Measurements from ENCODE around the gene SGTA.
"Not testable (repeated sequence)": the region's sequence is repeated elsewhere in the genome, so short reads cannot be mapped to it uniquely, and the experiment has no call there.

Gene SGTA

DNA sequence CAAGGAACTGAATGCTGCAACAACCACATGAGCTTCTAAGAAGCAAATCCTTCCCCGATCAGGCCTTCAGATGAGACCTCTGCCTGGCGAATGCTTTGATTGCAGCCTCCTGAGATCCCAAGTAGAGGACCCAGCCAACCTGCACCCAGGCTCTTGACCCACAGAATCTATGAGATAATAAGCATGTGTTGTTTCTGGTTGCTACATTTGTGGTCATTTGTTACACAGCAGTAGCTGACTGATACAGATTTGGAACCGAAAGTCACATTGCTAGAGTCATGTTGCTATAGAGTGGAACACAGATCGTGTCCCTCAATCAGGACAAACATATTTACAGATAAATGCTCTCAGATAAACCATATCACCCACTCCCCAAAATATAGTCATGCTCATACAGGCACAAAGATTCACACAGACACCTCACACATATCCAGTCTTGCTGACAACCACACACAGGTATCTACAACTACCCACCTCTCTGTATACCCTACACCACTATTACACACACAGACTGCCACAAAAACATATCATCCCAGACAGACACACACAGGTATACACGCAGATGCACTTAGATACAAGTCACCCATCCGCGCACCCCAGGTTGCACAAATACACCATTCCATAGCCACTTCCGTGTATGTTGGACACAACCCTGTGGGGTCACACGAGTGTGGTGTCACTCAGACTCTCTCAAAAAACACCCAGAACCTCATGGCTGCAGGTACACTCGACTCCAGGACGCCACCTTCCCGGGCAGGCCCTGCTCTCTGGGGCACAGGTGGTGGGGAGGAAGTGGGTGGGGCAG, 67.4 kb downstream of the SGTA start:
- ChIA-PET CTCF (interaction anchor here (1.0 kb wide), 2 partner anchors 53 to 66 kb away, joined by 3 read pairs; no protein-coding TSS in a partner anchor), POLR2A (interaction anchor here (0.5 kb wide), 1 partner anchor 45 kb away, joined by 7 read pairs; no protein-coding TSS in a partner anchor)
- TF ChIP-seq, protein P1, sequence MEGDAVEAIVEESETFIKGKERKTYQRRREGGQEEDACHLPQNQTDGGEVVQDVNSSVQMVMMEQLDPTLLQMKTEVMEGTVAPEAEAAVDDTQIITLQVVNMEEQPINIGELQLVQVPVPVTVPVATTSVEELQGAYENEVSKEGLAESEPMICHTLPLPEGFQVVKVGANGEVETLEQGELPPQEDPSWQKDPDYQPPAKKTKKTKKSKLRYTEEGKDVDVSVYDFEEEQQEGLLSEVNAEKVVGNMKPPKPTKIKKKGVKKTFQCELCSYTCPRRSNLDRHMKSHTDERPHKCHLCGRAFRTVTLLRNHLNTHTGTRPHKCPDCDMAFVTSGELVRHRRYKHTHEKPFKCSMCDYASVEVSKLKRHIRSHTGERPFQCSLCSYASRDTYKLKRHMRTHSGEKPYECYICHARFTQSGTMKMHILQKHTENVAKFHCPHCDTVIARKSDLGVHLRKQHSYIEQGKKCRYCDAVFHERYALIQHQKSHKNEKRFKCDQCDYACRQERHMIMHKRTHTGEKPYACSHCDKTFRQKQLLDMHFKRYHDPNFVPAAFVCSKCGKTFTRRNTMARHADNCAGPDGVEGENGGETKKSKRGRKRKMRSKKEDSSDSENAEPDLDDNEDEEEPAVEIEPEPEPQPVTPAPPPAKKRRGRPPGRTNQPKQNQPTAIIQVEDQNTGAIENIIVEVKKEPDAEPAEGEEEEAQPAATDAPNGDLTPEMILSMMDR (IDR thresholded peaks at IDR 0.05; ENCODE audit: control extremely low read depth, extremely low read depth, low read depth, missing control alignments): no peak
- DNase-seq (ENCODE audit: extremely low spot score): no peak

DNA sequence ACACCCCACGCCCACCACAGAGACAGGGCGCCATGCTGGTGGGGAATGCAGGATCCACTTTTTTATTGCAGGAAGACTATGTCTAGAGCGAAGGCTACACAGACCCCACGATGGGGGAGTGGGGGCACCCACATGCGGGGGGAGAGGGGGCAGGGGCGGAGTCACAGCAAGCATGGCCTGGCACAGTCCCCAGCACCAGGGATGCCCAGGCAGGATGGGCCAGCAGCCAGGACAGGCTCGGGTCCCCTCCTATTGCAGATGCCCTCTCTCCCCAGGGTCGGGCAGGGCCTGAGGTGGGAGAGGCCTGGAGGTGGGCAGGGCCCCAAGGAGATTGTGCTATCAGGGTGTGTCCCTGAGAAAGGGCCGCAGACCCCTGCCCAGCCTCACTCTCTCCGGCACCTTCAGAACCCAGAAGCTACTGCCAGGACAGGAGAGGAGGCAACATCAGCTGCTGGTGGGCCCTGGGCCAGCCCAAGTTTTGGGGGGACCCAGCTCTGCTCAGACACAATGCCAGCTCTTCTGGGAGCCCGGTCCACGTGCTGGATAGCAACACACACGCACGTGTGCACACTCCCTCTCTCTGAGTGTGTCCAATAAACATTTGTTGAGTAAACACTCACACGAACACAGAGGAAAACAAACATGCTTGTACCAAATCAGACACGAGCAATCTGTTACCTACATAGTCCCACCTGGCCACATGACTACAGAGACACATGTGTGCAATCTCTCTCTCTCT, 68.4 kb downstream of the SGTA start:
- CTCF ChIA-PET: interaction anchor here (1.0 kb wide), 2 partner anchors 53 to 67 kb away, joined by 3 read pairs; no protein-coding TSS in a partner anchor
- no peak for DNase-seq (ENCODE audit: extremely low spot score)
- POLR2A ChIA-PET: interaction anchor here (0.5 kb wide), 1 partner anchor 46 kb away, joined by 7 read pairs; no protein-coding TSS in a partner anchor
- TF ChIP-seq, protein P1 (IDR thresholded peaks at IDR 0.05; ENCODE audit: control extremely low read depth, extremely low read depth, low read depth, missing control alignments): no peak

DNA sequence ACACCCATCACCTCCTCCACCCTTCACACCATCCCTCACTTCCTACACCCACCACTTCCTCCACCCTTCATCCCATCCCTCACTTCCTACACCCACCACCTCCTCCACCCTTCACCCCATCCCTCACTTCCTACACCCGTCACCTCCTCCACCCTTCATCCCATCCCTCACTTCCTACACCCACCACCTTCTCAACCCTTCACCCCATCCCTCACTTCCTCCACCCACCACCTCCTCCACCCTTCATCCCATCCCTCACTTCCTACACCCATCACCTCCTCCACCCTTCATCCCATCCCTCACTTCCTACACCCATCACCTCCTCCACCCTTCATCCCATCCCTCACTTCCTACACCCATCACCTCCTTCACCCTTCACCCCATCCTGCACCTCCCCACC, 69.0 kb downstream of the SGTA start:
- POLR2A ChIA-PET; CTCF ChIA-PET; DNase-seq (ENCODE audit: extremely low spot score): not testable (repeated sequence)

DNA sequence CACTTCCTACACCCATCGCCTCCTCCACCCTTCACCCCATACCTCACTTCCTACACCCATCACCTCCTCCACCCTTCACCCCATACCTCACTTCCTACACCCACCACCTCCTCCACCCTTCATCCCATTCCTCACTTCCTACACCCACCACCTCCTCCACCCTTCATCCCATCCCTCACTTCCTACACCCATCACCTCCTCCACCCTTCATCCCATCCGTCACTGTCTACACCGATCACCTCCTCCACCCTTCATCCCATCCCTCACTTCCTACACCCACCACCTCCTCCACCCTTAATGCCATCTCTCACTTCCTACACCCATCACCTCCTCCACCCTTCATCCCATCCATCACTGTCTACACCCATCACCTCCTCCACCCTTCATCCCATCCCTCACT, 69.9 kb downstream of the SGTA start:
- DNase-seq (ENCODE audit: extremely low spot score); POLR2A ChIA-PET: not testable (repeated sequence)
- CTCF ChIA-PET: interaction anchor here (1.0 kb wide), 1 partner anchor 12 kb away, joined by 3 read pairs; no protein-coding TSS in a partner anchor

DNA sequence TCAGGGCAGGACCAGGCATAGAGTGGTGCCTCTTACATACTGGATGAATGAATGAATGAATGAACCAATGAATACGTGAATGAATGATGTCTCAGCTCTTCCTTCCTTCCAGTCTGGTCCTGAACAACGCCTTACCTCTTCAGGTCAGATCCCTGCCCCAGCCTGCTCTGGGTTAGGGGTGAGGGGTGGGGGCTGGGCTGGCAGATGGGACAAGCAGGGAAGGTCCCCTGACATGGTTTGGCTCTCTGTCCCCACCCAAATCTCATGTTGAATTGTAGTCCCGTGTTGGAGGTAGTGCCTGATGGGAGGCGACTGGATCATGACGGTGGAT, 71.2 kb downstream of the SGTA start:
- no peak for DNase-seq (ENCODE audit: extremely low spot score)
- TF ChIP-seq, protein P1 (IDR thresholded peaks at IDR 0.05; ENCODE audit: control extremely low read depth, extremely low read depth, low read depth, missing control alignments): no peak
- ChIA-PET POLR2A (no interaction called here), CTCF (interaction anchor here (1.7 kb wide), 1 partner anchor 37 kb away, joined by 3 read pairs; no protein-coding TSS in a partner anchor)

DNA sequence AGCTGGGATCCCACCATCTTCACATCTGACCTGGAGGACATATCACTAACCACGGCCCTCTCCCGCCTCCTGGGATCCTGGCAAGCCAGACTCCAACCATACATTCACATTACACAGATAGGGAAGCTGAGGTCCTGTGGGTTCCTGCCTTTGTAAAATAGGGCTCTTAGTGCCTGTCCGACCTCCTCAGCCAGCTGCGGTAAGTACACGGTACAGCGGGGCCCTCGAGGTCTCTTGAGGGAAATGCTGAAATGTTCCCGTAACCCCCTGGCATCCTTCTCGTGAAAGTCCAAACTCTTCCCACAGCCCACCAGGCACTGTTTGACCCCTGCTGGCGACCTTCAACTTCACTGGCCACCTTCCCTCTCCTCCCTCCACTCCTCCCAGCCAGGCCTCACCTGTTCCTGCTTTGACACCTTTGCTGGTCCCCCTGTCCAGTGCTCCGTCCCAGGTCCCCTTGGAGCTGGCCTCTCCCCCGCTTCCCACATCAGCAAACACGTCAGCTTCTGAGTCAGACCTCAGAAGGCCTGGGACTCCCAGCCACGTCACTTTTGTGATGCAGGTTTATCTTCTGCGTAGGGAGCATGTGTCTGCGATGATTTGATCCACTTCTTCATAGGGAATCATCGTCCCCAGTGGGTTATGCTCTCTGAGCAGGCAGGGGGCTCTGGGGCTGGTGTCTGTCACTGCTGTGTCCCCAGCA, 71.8 kb downstream of the SGTA start:
- POLR2A ChIA-PET: no interaction called here
- DNase-seq (ENCODE audit: extremely low spot score): no peak

DNA sequence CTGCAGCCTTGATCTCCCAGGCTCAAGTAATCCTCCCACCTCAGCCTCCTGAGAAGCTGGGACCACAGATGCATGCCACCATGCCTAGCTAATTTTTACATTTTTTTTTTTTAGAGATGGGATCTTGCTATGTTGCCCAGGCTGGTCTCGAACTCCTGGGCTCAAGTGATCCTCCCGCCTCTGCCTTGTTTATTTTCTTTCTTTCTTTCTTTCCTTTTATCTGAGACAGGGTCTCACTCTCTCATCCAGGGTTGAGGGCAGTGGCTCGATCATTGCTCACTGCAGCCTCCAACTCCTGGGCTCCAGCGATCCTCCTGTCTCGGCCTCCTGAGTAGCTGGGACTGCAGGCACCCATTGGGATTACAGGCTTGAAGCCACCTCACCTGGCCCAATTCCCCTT, 76.8 kb downstream of the SGTA start:
- DNase-seq (ENCODE audit: extremely low spot score): no peak
- ChIA-PET POLR2A (no interaction called here), CTCF (no interaction called here)
- TF ChIP-seq, protein P1 (IDR thresholded peaks at IDR 0.05; ENCODE audit: control extremely low read depth, extremely low read depth, low read depth, missing control alignments): no peak

More for the DNA sequence above, 71.8 kb downstream of the SGTA start:
- TF ChIP-seq, protein P1 (IDR thresholded peaks at IDR 0.05; ENCODE audit: control extremely low read depth, extremely low read depth, low read depth, missing control alignments): no peak
- CTCF ChIA-PET: interaction anchor here (1.1 to 1.7 kb wide), 3 partner anchors 12 to 63 kb away, joined by 3 to 6 read pairs (median 5); no protein-coding TSS in a partner anchor
